ENCODE data around the gene TPK1.

TPK1 gene

GRCh38 chr7:144653449-144653848, 182.4 kb downstream of the TPK1 start:
- FAIRE-seq: no peak
- no peak for DNase-seq (ENCODE audit: insufficient read length, low spot score)
- no peak for TF ChIP-seq CTCF (IDR thresholded peaks at IDR 0.05; ENCODE audit: insufficient read depth, missing control alignments)

GRCh38 chr7:144650439-144650838, 185.4 kb downstream of the TPK1 start:
- FAIRE-seq (no peak), DNase-seq (ENCODE audit: insufficient read length, low spot score) (no peak)

GRCh38 chr7:144649120-144649519, 186.7 kb downstream of the TPK1 start:
- FAIRE-seq: no peak
- no peak for TF ChIP-seq CTCF (IDR thresholded peaks at IDR 0.05; ENCODE audit: insufficient read depth, missing control alignments)
- no peak for DNase-seq (ENCODE audit: insufficient read length, low spot score)

More at GRCh38 chr7:144650439-144650838, 185.4 kb downstream of the TPK1 start:
- TF ChIP-seq CTCF (IDR thresholded peaks at IDR 0.05; ENCODE audit: insufficient read depth, missing control alignments): no peak

GRCh38 chr7:144641389-144642044, 194.3 kb downstream of the TPK1 start:
- no peak for TF ChIP-seq CTCF (IDR thresholded peaks at IDR 0.05; ENCODE audit: insufficient read depth, missing control alignments)
- DNase-seq (ENCODE audit: insufficient read length, low spot score): no peak
- FAIRE-seq: peak; percentile 25

- TF ChIP-seq CTCF (IDR thresholded peaks at IDR 0.05; ENCODE audit: insufficient read depth, missing control alignments): no peak
- DNase-seq (ENCODE audit: insufficient read length, low spot score): no peak
- FAIRE-seq: no peak
These were observed 203.1 kb downstream of the TPK1 start for GRCh38 chr7:144632724-144633123.

GRCh38 chr7:144629598-144629997, 206.3 kb downstream of the TPK1 start:
- DNase-seq (ENCODE audit: insufficient read length, low spot score): no peak
- no peak for TF ChIP-seq CTCF (IDR thresholded peaks at IDR 0.05; ENCODE audit: insufficient read depth, missing control alignments)
- FAIRE-seq: no peak

- FAIRE-seq: no peak
- no peak for TF ChIP-seq CTCF (IDR thresholded peaks at IDR 0.05; ENCODE audit: insufficient read depth, missing control alignments)
- no peak for DNase-seq (ENCODE audit: insufficient read length, low spot score)
These were observed 206.8 kb downstream of the TPK1 start for GRCh38 chr7:144629011-144629410.

Measured in D721Med (cell line).